HG03103 (cell line): Measurements from ENCODE around the gene OPRD1.
A peak's percentile ranks its signal among the peaks of the same experiment; 100 is the strongest.

Source experiments
- ATAC-seq: cut with Tn5 transposase; IDR thresholded peaks from one replicate; pipeline ENCODE4 v1.9.1; 2021; ENCODE audit warnings: low read depth; ENCODE audit not compliant: unreplicated experiment

Gene OPRD1

GRCh38 chr1:28877132-28877781 is 65.3 kb downstream of the OPRD1 start:
- ATAC-seq = no peak

DNA sequence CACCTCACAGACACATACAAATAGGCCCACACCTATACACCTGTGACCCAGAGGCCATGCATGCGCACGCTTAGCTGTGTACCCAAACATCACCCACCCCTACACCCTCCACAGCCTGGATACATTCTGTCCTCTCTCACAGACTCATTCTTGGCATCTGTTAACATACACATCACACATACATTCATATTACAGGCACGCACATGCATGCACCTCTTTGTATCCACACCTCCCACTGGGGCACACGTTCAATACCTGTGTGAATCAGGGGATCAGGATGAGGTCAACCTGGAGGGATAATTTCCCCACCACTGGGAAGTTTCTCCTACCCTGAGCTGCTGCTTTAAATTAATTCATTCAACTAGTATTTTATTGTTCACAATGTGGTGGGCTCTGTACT is 66.8 kb downstream of the OPRD1 start:
- no peak for ATAC-seq

- ATAC-seq = no peak
Measured at GRCh38 chr1:28882009-28882628, 70.1 kb downstream of the OPRD1 start.

DNA sequence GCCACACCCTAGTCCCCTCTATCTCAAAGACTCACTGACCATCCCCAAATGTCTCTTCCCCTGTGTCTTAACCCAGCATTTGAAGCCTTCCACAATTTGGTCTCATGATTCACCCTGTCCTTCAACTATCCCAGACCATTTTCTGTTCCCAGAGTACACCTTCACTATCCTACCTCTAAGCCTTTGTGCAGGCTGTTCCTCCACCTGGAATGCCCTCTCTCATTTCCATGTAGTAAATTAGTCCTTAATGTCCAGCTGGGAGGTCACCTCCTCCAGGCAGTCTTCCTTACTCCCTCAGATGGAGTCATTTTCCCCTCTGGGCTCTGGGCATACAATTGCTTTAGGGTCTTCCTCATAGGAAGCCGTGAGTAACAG is 71.3 kb downstream of the OPRD1 start:
- no peak for ATAC-seq

- ATAC-seq = no peak
Measured at GRCh38 chr1:28885472-28885877, 73.5 kb downstream of the OPRD1 start.

GRCh38 chr1:28885977-28886730 is 74.2 kb downstream of the OPRD1 start:
- ATAC-seq = no peak

- peak; percentile 72 for ATAC-seq
Measured at GRCh38 chr1:28886731-28887418, 74.9 kb downstream of the OPRD1 start.

DNA sequence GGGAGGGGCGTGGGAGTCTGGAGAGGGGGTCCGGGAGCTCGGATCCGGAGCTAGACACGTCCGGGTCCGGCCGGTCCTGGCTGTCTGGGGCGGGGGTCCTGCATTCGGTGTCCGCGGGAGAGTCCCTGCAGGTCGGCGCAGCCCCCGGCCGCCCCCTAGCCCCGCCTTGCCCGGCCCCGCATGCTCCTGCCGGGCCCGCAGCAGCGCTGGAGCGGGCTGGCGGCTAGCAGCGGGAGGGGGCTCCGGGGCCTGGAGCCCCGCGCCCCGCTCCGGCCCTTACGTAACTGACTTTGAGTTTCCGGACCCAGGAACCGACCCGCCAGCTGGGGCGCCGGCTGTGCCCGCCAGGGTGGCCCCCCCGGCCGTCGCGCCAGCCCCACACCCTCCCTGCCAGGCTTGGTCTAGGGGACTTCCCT is 75.5 kb downstream of the OPRD1 start:
- ATAC-seq = no peak

DNA sequence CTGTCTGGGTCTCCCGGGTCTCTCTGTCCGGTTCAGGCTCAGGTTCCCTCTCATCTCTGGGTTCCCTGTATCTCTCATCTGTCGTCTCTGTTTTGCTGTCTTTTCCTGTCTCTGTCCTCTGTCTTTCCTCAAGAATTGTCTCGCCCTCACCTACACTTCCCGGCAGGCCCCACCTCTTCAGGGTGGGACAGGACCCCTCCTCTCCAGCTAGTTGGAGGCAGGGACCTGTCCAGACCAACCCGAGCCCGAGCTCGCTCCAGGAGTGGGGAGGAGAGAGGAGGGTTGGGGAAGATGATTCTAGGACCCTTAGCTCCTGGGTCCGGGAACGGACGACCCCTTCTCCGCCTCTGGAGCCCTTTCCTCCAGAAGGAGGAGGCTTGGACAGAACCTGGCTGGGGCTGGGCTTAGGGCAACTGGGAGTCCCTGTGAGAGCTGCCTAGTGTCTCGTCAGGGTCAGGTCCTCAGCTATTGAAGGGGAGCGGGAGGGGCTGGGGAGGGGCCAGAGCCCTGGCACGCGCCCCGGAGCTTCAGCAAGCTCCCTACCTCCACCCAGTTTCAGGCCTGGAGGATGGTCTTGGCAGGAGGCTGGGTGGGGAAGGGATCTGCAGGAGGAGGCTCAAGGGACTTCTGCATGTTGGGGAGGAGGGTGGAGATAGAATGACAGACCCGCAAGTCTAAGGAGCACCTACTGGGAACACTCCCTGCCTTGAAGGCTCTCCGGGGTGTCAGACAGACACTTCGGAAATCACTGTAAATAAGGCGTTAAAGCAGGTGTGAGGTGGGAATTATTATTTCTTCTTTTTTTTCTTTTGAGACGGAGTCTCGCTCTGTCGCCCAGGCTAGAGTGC is 76.1 kb downstream of the OPRD1 start:
- ATAC-seq = no peak

DNA sequence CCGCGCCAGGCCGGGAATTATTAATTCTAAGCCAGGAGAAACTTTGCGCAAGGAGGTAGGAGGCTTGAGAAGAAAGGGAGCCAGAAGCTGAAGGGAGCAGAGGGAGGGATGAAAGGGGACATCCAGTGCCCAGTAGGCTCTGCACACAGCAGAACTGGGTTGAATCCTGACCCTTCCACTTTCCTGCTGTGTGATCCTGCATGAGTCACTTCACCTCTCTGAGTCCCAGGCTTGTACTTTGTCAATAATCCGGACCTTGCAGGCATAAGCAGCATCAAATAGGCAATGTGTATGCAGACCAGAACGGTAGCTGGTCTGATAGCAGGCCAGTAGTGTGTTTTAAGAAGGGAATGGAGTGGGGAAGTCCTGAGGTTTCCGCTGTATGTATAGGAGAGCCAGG is 76.9 kb downstream of the OPRD1 start:
- no peak for ATAC-seq

DNA sequence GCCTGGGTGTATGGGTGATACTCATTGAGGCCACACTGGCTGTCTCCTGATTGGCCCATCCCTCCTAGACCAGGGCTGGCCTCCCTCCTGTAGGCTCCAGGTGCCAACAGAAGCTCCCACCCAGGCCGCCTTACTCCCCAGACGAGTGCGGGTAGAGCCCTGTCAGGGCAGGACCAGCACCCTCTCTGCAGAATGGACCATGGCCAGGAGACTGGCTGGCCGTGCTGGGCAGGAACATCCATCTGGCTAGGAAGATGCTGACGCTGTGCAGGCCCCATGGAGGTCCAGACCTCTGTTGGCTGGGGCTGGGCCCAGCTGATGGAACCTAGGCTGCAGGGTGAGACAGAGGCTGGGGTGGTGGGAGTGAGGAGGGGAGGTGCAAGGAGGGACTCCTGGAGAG is 77.4 kb downstream of the OPRD1 start:
- ATAC-seq = no peak

- ATAC-seq = no peak
Measured at GRCh38 chr1:28890435-28890834, 78.5 kb downstream of the OPRD1 start.

- ATAC-seq = no peak
Measured at GRCh38 chr1:28890836-28891235, 78.9 kb downstream of the OPRD1 start.

DNA sequence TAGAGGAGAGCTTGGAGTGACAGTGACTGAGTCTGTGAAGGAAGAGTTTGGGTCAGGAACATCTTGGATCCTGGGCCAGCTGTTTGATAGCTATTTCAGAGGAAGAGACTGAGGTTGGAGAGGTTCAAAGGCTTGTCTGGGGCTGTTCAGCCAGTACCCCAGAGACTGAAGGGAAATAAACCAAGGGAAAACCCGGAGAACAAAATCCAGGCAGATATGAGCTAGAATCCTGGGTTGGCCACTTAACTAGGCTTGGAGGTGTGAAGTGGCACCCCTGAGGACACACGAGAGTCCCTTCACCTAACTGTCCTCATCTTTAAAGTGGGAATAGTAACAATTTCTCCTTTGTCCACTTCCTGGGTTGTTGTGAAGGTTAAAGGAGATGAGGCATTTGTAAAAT is 79.3 kb downstream of the OPRD1 start:
- no peak for ATAC-seq

DNA sequence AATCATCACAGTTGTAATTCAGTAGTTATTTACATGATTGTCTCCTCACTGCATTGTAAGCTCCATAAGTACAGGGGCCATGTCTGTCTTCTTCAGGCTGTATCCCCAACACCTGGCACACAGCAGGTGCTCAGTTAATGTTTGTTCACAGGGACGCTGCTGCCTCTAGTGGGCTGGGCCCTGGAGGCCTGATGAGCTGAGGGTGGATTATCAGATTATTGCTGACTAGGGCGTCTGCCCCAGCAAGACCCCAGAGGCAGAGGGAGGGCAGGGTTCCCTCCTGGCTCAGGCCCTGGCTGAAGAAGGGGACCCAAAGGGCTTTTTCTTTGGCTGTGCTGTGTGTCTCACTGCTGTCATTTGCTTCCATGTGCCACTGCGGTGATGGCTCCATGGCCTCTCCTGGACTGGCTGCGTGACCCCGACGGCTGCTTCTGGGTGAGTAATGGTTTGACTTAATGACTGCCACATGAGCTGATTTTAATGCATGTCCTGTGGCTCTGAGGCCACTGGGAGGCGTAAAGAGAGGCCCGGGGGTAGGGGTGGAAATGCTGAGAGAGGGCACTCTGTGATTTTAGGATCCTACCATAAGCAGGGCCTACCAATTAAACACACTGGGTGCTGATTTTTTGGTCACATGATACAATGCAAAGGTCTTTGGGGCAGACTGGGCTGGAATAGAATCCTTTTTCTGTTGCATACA is 81.6 kb downstream of the OPRD1 start:
- ATAC-seq = no peak

- no peak for ATAC-seq
Measured at GRCh38 chr1:28894785-28895184, 82.8 kb downstream of the OPRD1 start.

DNA sequence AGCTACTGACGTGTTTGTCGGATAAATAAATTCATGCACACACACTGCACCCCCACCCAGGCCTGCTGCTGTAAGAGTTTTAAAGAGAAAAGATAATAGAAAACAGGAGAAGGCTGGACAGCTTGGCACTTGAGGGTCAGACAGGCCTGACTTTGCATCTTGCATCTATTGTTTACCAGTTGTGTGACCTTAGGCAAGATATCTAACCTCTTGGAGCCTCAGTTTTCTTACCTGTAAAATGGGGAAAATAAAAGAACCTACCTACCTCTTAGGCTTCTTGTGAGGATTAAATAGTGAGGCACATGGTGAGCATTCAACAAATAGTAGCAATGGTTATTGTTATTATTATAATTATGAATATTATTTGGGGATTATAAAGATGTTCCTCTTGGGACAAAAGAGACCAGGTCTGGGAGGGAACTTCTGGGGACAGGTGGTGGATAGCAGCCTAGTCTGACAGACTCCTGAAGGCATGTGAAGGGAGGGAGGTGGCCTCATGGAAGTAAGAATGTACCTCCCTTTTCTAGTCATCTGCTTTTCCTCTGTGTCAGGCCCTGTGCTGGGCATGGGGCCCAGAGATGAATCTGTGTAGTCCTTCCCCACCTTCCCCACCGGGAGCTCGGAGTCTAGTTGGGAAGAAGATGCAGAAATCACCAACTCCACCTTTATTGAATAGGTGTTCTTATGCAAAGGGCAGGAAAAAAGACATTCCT is 84.1 kb downstream of the OPRD1 start:
- ATAC-seq = no peak

DNA sequence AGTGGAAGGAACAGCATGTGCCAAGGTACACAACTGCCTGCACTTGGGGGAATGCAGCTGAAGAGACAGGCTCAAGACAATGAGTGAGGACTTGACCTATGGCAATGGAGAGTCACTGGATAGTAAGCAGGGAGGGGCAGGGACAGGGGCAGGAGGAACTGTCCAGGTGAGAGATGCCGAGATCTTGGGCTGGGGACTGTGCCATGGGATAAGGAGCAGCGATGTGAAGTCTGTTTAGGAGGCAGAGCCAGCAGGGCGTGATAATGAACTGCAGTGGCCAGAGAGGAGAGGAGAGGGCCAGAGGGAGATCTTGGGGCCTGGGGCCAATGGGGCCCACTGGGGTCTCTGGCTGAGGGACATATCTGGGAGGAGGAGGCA is 84.6 kb downstream of the OPRD1 start:
- no peak for ATAC-seq

DNA sequence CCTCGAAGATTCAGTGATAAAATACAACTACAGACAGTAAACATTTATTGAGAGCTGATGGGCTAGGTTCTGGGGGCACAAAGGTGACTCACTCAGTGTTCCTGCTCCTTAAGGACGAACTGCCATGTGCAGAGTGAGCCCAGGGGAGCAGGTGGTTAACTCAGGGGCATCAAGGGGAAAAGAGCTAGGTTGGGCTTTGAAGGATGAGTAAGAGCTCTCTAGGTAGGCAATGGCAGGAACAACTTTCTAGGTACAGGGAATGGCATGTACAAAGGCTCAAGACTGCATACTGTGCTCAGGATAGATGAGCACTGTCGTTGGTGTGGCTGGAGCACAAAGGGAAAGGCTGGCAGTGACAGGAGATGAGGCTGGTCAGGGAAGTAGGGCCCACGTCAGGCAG is 85.8 kb downstream of the OPRD1 start:
- ATAC-seq = no peak
